Measurements from ENCODE around the gene TSKU. TPM values are rescaled to one million over a fixed set of nuclear protein-coding genes. Genes with fewer than 3 reads are reported as not detected.

Gene TSKU
- total RNA-seq, 4 donors from 2014 or later, result 32.0 to 80.7 (median 63.4) TPM

DNA sequence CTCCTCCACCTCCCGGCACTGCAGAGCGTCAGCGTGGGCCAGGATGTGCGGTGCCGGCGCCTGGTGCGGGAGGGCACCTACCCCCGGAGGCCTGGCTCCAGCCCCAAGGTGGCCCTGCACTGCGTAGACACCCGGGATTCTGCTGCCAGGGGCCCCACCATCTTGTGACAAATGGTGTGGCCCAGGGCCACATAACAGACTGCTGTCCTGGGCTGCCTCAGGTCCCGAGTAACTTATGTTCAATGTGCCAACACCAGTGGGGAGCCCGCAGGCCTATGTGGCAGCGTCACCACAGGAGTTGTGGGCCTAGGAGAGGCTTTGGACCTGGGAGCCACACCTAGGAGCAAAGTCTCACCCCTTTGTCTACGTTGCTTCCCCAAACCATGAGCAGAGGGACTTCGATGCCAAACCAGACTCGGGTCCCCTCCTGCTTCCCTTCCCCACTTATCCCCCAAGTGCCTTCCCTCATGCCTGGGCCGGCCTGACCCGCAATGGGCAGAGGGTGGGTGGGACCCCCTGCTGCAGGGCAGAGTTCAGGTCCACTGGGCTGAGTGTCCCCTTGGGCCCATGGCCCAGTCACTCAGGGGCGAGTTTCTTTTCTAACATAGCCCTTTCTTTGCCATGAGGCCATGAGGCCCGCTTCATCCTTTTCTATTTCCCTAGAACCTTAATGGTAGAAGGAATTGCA, 13.5 kb downstream of the TSKU start:
- peak; percentile 45 for DNase-seq
- H3K27ac ChIP-seq, result peak overlapping the region; percentile 6 to 48 (median 20)
- no peaks in the 10 kb centered on the region for H3K36me3 ChIP-seq
- peaks cover 19 to 35% (median 31%) of the 10 kb centered on the region in 4 donors for H3K4me1 ChIP-seq
- 79% methylated on average over 19 of the region's 20 CpGs; no CpG with 5 or more reads in 1 of the 2 donors for WGBS, 2 donors (ENCODE audit: low coverage in 1 of 2)
- no peak overlapping the region for H3K4me3 ChIP-seq
- no peaks in the 10 kb centered on the region for H3K27me3 ChIP-seq
- intact Hi-C loops (cut with DNase I; ENCODE audit: low total_unique reads), result no loop called here
- H3K9me3 ChIP-seq, result no peaks in the 10 kb centered on the region
- TF ChIP-seq POLR2A (IDR thresholded peaks at IDR 0.05) (no peak), EP300 (IDR thresholded peaks at IDR 0.05; ENCODE audit: low read depth) (no peak), POLR2AphosphoS5 (IDR thresholded peaks at IDR 0.05) (no peak)
- TF ChIP-seq, protein P1, sequence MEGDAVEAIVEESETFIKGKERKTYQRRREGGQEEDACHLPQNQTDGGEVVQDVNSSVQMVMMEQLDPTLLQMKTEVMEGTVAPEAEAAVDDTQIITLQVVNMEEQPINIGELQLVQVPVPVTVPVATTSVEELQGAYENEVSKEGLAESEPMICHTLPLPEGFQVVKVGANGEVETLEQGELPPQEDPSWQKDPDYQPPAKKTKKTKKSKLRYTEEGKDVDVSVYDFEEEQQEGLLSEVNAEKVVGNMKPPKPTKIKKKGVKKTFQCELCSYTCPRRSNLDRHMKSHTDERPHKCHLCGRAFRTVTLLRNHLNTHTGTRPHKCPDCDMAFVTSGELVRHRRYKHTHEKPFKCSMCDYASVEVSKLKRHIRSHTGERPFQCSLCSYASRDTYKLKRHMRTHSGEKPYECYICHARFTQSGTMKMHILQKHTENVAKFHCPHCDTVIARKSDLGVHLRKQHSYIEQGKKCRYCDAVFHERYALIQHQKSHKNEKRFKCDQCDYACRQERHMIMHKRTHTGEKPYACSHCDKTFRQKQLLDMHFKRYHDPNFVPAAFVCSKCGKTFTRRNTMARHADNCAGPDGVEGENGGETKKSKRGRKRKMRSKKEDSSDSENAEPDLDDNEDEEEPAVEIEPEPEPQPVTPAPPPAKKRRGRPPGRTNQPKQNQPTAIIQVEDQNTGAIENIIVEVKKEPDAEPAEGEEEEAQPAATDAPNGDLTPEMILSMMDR (IDR thresholded peaks at IDR 0.05), result no peak
- in situ Hi-C loops (cut with MboI; ENCODE audit: low pct_ligation_motif_present in 1 of 4, low pct_unique_long_range_greater_than_20kb in 1 of 4, low sequenced_read_pairs in 3 of 4), result loop anchor here in 2 of 4 donors (5.0 kb wide), 1 partner anchor 59 kb away; no protein-coding TSS in a partner anchor

DNA sequence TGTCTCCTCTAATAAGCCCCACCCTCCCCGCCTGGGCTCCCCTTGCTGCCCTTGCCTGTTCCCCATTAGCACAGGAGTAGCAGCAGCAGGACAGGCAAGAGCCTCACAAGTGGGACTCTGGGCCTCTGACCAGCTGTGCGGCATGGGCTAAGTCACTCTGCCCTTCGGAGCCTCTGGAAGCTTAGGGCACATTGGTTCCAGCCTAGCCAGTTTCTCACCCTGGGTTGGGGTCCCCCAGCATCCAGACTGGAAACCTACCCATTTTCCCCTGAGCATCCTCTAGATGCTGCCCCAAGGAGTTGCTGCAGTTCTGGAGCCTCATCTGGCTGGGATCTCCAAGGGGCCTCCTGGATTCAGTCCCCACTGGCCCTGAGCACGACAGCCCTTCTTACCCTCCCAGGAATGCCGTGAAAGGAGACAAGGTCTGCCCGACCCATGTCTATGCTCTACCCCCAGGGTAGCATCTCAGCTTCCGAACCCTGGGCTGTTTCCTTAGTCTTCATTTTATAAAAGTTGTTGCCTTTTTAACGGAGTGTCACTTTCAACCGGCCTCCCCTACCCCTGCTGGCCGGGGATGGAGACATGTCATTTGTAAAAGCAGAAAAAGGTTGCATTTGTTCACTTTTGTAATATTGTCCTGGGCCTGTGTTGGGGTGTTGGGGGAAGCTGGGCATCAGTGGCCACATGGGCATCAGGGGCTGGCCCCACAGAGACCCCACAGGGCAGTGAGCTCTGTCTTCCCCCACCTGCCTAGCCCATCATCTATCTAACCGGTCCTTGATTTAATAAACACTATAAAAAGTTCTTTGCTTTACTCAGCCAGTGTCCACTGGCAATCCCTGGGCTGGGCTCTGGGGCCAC, 14.4 kb downstream of the TSKU start:
- Histone ChIP-seq H3K27me3 (no peaks in the 10 kb centered on the region), H3K36me3 (no peaks in the 10 kb centered on the region), H3K4me1 (peaks cover 19 to 40% (median 34%) of the 10 kb centered on the region in 4 donors), H3K9me3 (no peaks in the 10 kb centered on the region), H3K4me3 (no peak overlapping the region), H3K27ac (peak overlapping the region in 3 of 4 donors; percentile 10 to 63 (median 48))
- TF ChIP-seq, protein P1 (IDR thresholded peaks at IDR 0.05), result no peak
- TF ChIP-seq EP300 (IDR thresholded peaks at IDR 0.05; ENCODE audit: low read depth), result no peak
- TF ChIP-seq POLR2AphosphoS5 (IDR thresholded peaks at IDR 0.05), result no peak
- no peak for TF ChIP-seq POLR2A (IDR thresholded peaks at IDR 0.05)
- 91 to 97% methylated on average over 5 to 10 of the region's 11 CpGs for WGBS, 2 donors (ENCODE audit: low coverage in 1 of 2)
- in situ Hi-C loops (cut with MboI; ENCODE audit: low pct_ligation_motif_present in 1 of 4, low pct_unique_long_range_greater_than_20kb in 1 of 4, low sequenced_read_pairs in 3 of 4), result loop anchor here in 2 of 4 donors (5.0 kb wide), 1 partner anchor 60 kb away; no protein-coding TSS in a partner anchor
- DNase-seq, result no peak
- intact Hi-C loops (cut with DNase I; ENCODE audit: low total_unique reads), result loop anchor here (2.0 kb wide), 1 partner anchor 63 kb away; no protein-coding TSS in a partner anchor

DNA sequence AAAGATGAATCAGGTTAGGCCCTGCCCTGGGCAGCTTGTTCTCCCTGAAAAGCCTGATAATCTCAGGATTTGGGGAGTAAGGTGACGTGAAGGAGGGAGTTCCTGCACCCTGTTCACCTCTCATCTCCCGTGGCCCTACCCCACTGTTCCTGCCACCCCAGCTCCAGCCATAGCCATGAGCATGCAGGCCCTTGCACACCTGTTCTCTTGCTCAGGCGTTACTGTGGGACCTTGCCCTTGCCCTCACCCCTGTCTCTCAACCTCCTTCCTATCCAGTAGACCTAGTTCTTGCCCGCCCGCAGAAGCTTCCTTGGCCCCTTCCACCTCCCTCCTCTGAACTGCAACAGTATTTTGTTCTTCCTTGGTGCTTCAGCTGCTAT, 15.0 kb downstream of the TSKU start:
- 77 to 94% methylated on average over 3 to 5 of the region's 5 CpGs for WGBS, 2 donors (ENCODE audit: low coverage in 1 of 2)
- DNase-seq, result no peak
- TF ChIP-seq, protein P1 (IDR thresholded peaks at IDR 0.05), result no peak
- TF ChIP-seq EP300 (IDR thresholded peaks at IDR 0.05; ENCODE audit: low read depth) (no peak), POLR2A (IDR thresholded peaks at IDR 0.05) (no peak), POLR2AphosphoS5 (IDR thresholded peaks at IDR 0.05) (no peak)
- Histone ChIP-seq H3K27me3 (no peaks in the 10 kb centered on the region), H3K4me3 (no peak overlapping the region), H3K27ac (peak overlapping the region in 3 of 4 donors; percentile 42 to 63 (median 61)), H3K36me3 (no peaks in the 10 kb centered on the region), H3K9me3 (no peaks in the 10 kb centered on the region), H3K4me1 (peaks cover 15 to 39% (median 33%) of the 10 kb centered on the region in 4 donors)
- in situ Hi-C loops (cut with MboI; ENCODE audit: low pct_ligation_motif_present in 1 of 4, low pct_unique_long_range_greater_than_20kb in 1 of 4, low sequenced_read_pairs in 3 of 4) (loop anchor here in 2 of 4 donors (5.0 kb wide), 1 partner anchor 61 kb away; no protein-coding TSS in a partner anchor), intact Hi-C loops (cut with DNase I; ENCODE audit: low total_unique reads) (loop anchor here (2.0 kb wide), 1 partner anchor 63 kb away; no protein-coding TSS in a partner anchor)

DNA sequence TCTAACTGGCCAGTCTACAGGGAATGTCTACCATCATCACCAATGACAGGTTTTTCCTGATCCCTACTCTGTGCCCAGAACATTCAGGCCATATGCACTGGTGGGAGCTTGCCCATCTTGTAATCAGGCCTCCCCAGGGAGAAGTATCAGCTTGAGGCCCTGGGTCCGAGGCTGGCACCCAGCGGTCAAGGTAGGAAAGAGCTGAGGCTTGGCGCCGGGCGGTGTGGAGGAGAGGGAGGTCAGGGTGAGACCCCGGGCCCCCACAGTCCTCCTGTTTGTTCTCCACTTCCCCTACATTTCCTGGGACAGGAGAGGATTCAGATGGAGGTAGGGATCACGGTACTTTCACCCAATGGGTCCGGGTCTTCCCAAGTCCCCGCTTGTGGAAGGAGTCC, 15.5 kb downstream of the TSKU start:
- 82% methylated on average over 9 of the region's 9 CpGs; no CpG with 5 or more reads in 1 of the 2 donors for WGBS, 2 donors (ENCODE audit: low coverage in 1 of 2)
- TF ChIP-seq POLR2A (IDR thresholded peaks at IDR 0.05) (no peak), POLR2AphosphoS5 (IDR thresholded peaks at IDR 0.05) (no peak), EP300 (IDR thresholded peaks at IDR 0.05; ENCODE audit: low read depth) (no peak)
- TF ChIP-seq, protein P1 (IDR thresholded peaks at IDR 0.05), result no peak
- Histone ChIP-seq H3K36me3 (no peaks in the 10 kb centered on the region), H3K9me3 (no peaks in the 10 kb centered on the region), H3K27ac (peak overlapping the region; percentile 29 to 63 (median 52)), H3K4me1 (peaks cover 10 to 39% (median 28%) of the 10 kb centered on the region in 4 donors), H3K27me3 (no peaks in the 10 kb centered on the region), H3K4me3 (peak overlapping the region in 2 of 4 donors; percentile 20 to 32)
- DNase-seq, result no peak
- intact Hi-C loops (cut with DNase I; ENCODE audit: low total_unique reads), result loop anchor here (2.0 kb wide), 1 partner anchor 64 kb away; no protein-coding TSS in a partner anchor
- in situ Hi-C loops (cut with MboI; ENCODE audit: low pct_ligation_motif_present in 1 of 4, low pct_unique_long_range_greater_than_20kb in 1 of 4, low sequenced_read_pairs in 3 of 4), result loop anchor here in 2 of 4 donors (5.0 kb wide), 1 partner anchor 61 kb away; no protein-coding TSS in a partner anchor

All from transverse colon (tissue), 4 donors.